GM12891 (cell line): ENCODE measurements around the gene C12orf56.

ENCODE experiments used
- PAX5 ChIP-seq: IDR thresholded peaks from 2 replicates; pipeline ENCODE4 v1.6.1; 2011; ENCODE audit warnings: low read length, moderate library complexity, mild to moderate bottlenecking; ENCODE audit not compliant: insufficient read depth, severe bottlenecking
- POLR2A ChIP-seq: IDR thresholded peaks from 2 replicates; pipeline ENCODE4 v1.6.1; 2011; ENCODE audit warnings: low read depth, low read length, control low read depth
- POLR2AphosphoS5 ChIP-seq: IDR thresholded peaks from 2 replicates; pipeline ENCODE4 v1.6.1; 2011; ENCODE audit warnings: low read depth, low read length, control low read depth
- SPI1 ChIP-seq: IDR thresholded peaks from 2 replicates; pipeline ENCODE4 v1.6.1; 2011; ENCODE audit warnings: low read depth, low read length, control low read depth
- TAF1 ChIP-seq: IDR thresholded peaks from 2 replicates; pipeline ENCODE4 v1.6.1; 2011; ENCODE audit warnings: low read depth, low read length, control low read depth

- TF ChIP-seq POLR2A (no peak), POLR2AphosphoS5 (no peak), PAX5 (no peak), SPI1 (no peak), TAF1 (no peak)
Measured at GRCh38 chr12:64252681-64253080, 137.9 kb downstream of the C12orf56 start.
